Stomach (tissue), 9 donors: ENCODE data around the gene PLXND1. TPM values are rescaled to one million over a fixed set of nuclear protein-coding genes. Genes with fewer than 3 reads are reported as not detected.

Experiments
- DNase-seq, 2 donors: peaks; one replicate each; pipeline versions ENCODE4 v3.0.0 to v3.0.0-alpha.2; 2013 to 2019
- H3K27ac ChIP-seq, 5 donors: fragments of 200-600 bp in 4 of 5; sonication (generic) in 4 of 5; one replicate each; pipeline ENCODE4 v1.5.1; 2013 to 2019; ENCODE audit warnings: mild to moderate bottlenecking in 1 of 5, moderate library complexity in 1 of 5
- H3K27me3 ChIP-seq, 3 donors: fragments of 200-600 bp; sonication (generic); one replicate each; pipeline ENCODE4 v1.5.1; 2017 to 2019; ENCODE audit warnings: mixed run types in 1 of 3
- H3K36me3 ChIP-seq, 4 donors: fragments of 200-600 bp; sonication (generic); 1 replicate in 3 of 4; 2 replicates in 1 of 4; pipeline ENCODE4 v1.5.1; 2016 to 2019
- H3K4me1 ChIP-seq, 4 donors: fragments of 200-600 bp; sonication (generic); one replicate each; pipeline ENCODE4 v1.5.1; 2016 to 2019
- H3K4me3 ChIP-seq, 4 donors: fragments of 200-600 bp; sonication (generic) in 3 of 4; one replicate each; pipeline ENCODE4 v1.5.1; 2016 to 2019; ENCODE audit warnings: mild to moderate bottlenecking in 1 of 4
- H3K9me3 ChIP-seq, 4 donors: fragments of 200-600 bp; sonication (generic); one replicate each; pipeline ENCODE4 v1.5.1; 2016 to 2019
- CTCF ChIP-seq, 7 experiments: fragments of 450-650 bp in 4 of 7; fragments of 200-600 bp in 3 of 7; sonication (generic) in 3 of 7; IDR thresholded peaks; one replicate each; pipeline ENCODE4 v1.5.1; 2016 to 2019; ENCODE audit warnings: antibody characterized with exemption in 7 of 7, control low read depth in 2 of 7, mild to moderate bottlenecking in 1 of 7
- EP300 ChIP-seq: sonication (generic); formaldehyde crosslinking; IDR thresholded peaks from one replicate; pipeline ENCODE4 v1.6.1; 2017; ENCODE audit warnings: antibody characterized with exemption
- POLR2A ChIP-seq, 4 donors: fragments of 450-650 bp; IDR thresholded peaks; one replicate each; pipeline ENCODE4 v1.6.1; 2016; ENCODE audit warnings: antibody characterized with exemption in 4 of 4, control low read depth in 2 of 4, mild to moderate bottlenecking in 1 of 4, moderate library complexity in 1 of 4
- POLR2AphosphoS5 ChIP-seq, 3 donors: sonication (generic); formaldehyde crosslinking; IDR thresholded peaks; one replicate each; pipeline ENCODE4 v1.6.1; 2016; ENCODE audit warnings: antibody characterized with exemption in 3 of 3
- WGBS, 5 donors: extraction: QIAGEN DNeasy Blood & Tissue Kit in 3 of 5; methylation state at CpG; one replicate each; pipeline versions ENCODE4 v1.1.5 to v1.1.7; 2013 to 2018; 5-methylcytosine and 5-hydroxymethylcytosine counted together
- intact Hi-C: fragments of 100-400 bp; cut with DNase I; formaldehyde crosslinking; loops from one replicate; pipeline ENCODE4 v1.15.1; 2023; ENCODE audit warnings: low total_unique reads
- polyA plus RNA-seq, 3 donors: library from polyadenylated mRNA; stranded (reverse); fragments of 200-250 nt; gene quantifications; one replicate each; pipeline ENCODE4 v1.2.3, GENCODE V29; 2013
- total RNA-seq, 5 donors: library from RNA; depleted of rRNA; stranded (reverse); fragments of >200 nt; gene quantifications; one replicate each; pipeline versions ENCODE4 v1.1.0 to v1.2.3, GENCODE V29; 2014 to 2016
- donor health status: healthy with polysubstance abuse.
- donor health status: Bipolar disorder and iron deficiency.
- donor health status: healthy.

PLXND1 gene
- total and polyA plus RNA-seq, 8 donors, result 22.6 to 251 (median 58.6) TPM

- no peak overlapping the region for H3K27ac ChIP-seq
- H3K27me3 ChIP-seq, result no peaks in the 10 kb centered on the region
- peaks cover 0 to 5% (median 3%) of the 10 kb centered on the region in 4 donors for H3K9me3 ChIP-seq
- intact Hi-C loops, result loop anchor here (10.0 kb wide), 1 partner anchor 309 kb away; no protein-coding TSS in a partner anchor
- DNase-seq, result no peak
- no peak for TF ChIP-seq EP300
- TF ChIP-seq POLR2AphosphoS5 (IDR thresholded peaks at IDR 0.05), result no peak
- TF ChIP-seq POLR2A (IDR thresholded peaks at IDR 0.05), result no peak
- no peaks in the 10 kb centered on the region for H3K36me3 ChIP-seq
- no peak overlapping the region for H3K4me3 ChIP-seq
- 93 to 98% (median 97%) methylated on average over 4 of the region's 4 CpGs for WGBS, 5 donors
- H3K4me1 ChIP-seq, result no peaks in the 10 kb centered on the region
Measured at GRCh38 chr3:129635656-129636055, 29.2 kb upstream of the PLXND1 start.

GRCh38 chr3:129633751-129634481 lies 27.4 kb upstream of the PLXND1 start:
- no peak for DNase-seq
- no peak overlapping the region for H3K4me3 ChIP-seq
- 72 to 85% (median 79%) methylated on average over 5 to 10 of the region's 10 CpGs for WGBS, 5 donors
- no peaks in the 10 kb centered on the region for H3K27me3 ChIP-seq
- intact Hi-C loops, result loop anchor here (10.0 kb wide), 1 partner anchor 311 kb away; no protein-coding TSS in a partner anchor
- no peaks in the 10 kb centered on the region for H3K36me3 ChIP-seq
- H3K4me1 ChIP-seq, result peaks cover 0 to under 1% (median 0%) of the 10 kb centered on the region in 4 donors
- peaks cover 0 to 5% (median 3%) of the 10 kb centered on the region in 4 donors for H3K9me3 ChIP-seq
- H3K27ac ChIP-seq, result no peak overlapping the region
- TF ChIP-seq POLR2A (IDR thresholded peaks at IDR 0.05) (no peak), EP300 (no peak), CTCF (IDR thresholded peaks at IDR 0.05) (no peak), POLR2AphosphoS5 (IDR thresholded peaks at IDR 0.05) (no peak)

- no peaks in the 10 kb centered on the region for H3K36me3 ChIP-seq
- H3K4me3 ChIP-seq, result no peak overlapping the region
- TF ChIP-seq EP300 (no peak), POLR2AphosphoS5 (IDR thresholded peaks at IDR 0.05) (no peak), CTCF (IDR thresholded peaks at IDR 0.05) (no peak), POLR2A (IDR thresholded peaks at IDR 0.05) (no peak)
- H3K27me3 ChIP-seq, result no peaks in the 10 kb centered on the region
- no peak for DNase-seq
- intact Hi-C loops, result loop anchor here (10.0 kb wide), 1 partner anchor 312 kb away; no protein-coding TSS in a partner anchor
- peaks cover 6 to 10% (median 7%) of the 10 kb centered on the region in 4 donors for H3K4me1 ChIP-seq
- 91 to 95% (median 92%) methylated on average over 6 to 10 of the region's 10 CpGs for whole genome bisulfite sequencing, 5 donors
- no peak overlapping the region for H3K27ac ChIP-seq
- peaks cover 0 to 5% (median 3%) of the 10 kb centered on the region in 4 donors for H3K9me3 ChIP-seq
Measured at GRCh38 chr3:129632977-129633376, 26.5 kb upstream of the PLXND1 start.

- DNase-seq, result no peak
- peaks cover 0 to 5% (median 3%) of the 10 kb centered on the region in 4 donors for H3K9me3 ChIP-seq
- 85 to 93% (median 90%) methylated on average over 11 of the region's 11 CpGs for WGBS, 5 donors
- TF ChIP-seq POLR2AphosphoS5 (IDR thresholded peaks at IDR 0.05) (no peak), EP300 (no peak), CTCF (IDR thresholded peaks at IDR 0.05) (no peak), POLR2A (IDR thresholded peaks at IDR 0.05) (no peak)
- peaks cover 9 to 14% (median 11%) of the 10 kb centered on the region in 4 donors for H3K4me1 ChIP-seq
- no peaks in the 10 kb centered on the region for H3K27me3 ChIP-seq
- intact Hi-C loops, result loop anchor here (10.0 kb wide), 1 partner anchor 312 kb away; no protein-coding TSS in a partner anchor
- no peaks in the 10 kb centered on the region for H3K36me3 ChIP-seq
- no peak overlapping the region for H3K4me3 ChIP-seq
- no peak overlapping the region for H3K27ac ChIP-seq
Measured at GRCh38 chr3:129632556-129632955, 26.1 kb upstream of the PLXND1 start.
